ENCODE data around the gene CCDC116.
"Not testable (repeated sequence)": the region's sequence is repeated elsewhere in the genome, so short reads cannot be mapped to it uniquely, and the experiment has no call there.

DNA sequence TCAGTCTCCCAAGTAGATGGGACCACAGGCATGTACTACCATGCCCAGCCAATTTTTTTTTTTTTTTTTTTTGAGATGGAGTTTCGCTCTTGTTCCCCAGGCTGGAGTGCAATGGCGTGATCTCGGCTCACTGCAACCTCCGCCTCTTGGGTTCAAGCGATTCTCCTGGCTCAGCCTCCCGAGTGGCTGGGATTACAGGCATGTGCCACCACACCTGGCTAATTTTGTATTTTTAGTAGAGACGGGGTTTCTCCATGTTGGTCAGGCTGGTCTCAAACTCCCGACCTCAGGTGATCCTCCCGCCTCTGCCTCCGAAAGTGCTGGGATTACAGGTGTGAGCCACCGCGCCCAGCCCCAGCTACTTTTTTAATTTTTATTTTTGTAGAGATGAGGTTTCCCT lies 46.3 kb downstream of the CCDC116 start:
- TF ChIP-seq, protein P1, sequence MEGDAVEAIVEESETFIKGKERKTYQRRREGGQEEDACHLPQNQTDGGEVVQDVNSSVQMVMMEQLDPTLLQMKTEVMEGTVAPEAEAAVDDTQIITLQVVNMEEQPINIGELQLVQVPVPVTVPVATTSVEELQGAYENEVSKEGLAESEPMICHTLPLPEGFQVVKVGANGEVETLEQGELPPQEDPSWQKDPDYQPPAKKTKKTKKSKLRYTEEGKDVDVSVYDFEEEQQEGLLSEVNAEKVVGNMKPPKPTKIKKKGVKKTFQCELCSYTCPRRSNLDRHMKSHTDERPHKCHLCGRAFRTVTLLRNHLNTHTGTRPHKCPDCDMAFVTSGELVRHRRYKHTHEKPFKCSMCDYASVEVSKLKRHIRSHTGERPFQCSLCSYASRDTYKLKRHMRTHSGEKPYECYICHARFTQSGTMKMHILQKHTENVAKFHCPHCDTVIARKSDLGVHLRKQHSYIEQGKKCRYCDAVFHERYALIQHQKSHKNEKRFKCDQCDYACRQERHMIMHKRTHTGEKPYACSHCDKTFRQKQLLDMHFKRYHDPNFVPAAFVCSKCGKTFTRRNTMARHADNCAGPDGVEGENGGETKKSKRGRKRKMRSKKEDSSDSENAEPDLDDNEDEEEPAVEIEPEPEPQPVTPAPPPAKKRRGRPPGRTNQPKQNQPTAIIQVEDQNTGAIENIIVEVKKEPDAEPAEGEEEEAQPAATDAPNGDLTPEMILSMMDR (IDR thresholded peaks at IDR 0.05), result not testable (repeated sequence)
- not testable (repeated sequence) for TF ChIP-seq POLR2A, POLR2AphosphoS5 (IDR thresholded peaks at IDR 0.05)

All from prostate gland (tissue), 2 donors.